Measurements from ENCODE around the gene MYO1B.

DNA sequence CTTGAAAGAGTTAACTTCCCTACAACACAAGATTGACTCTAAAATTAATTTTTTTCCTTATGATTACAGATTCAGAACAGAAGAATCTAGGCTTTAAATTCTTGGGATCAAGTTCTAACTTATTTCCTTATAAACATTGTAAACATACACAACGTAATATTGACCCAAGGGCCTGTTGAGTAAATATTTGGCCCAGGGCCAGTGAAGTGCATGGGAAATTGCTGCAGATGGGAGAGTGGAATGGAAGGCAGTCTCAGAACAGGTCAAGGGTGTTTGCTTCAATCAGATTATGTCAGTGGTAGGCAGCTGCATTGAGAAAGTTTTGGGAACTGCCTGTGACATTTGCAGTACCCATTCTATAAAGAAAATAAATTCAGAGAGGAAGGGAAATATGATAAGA, 137.6 kb downstream of the MYO1B start:
- TF ChIP-seq, protein P1, sequence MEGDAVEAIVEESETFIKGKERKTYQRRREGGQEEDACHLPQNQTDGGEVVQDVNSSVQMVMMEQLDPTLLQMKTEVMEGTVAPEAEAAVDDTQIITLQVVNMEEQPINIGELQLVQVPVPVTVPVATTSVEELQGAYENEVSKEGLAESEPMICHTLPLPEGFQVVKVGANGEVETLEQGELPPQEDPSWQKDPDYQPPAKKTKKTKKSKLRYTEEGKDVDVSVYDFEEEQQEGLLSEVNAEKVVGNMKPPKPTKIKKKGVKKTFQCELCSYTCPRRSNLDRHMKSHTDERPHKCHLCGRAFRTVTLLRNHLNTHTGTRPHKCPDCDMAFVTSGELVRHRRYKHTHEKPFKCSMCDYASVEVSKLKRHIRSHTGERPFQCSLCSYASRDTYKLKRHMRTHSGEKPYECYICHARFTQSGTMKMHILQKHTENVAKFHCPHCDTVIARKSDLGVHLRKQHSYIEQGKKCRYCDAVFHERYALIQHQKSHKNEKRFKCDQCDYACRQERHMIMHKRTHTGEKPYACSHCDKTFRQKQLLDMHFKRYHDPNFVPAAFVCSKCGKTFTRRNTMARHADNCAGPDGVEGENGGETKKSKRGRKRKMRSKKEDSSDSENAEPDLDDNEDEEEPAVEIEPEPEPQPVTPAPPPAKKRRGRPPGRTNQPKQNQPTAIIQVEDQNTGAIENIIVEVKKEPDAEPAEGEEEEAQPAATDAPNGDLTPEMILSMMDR (IDR thresholded peaks at IDR 0.05), result no peak
- peak in 1 of 2 donors; percentile 20 for TF ChIP-seq POLR2AphosphoS5 (IDR thresholded peaks at IDR 0.05)
- TF ChIP-seq EP300 (IDR thresholded peaks at IDR 0.05), result no peak

Measured in upper lobe of left lung (tissue), 4 donors.